ENCODE results near the gene RNF220.

Gene RNF220

GRCh38 chr1:44611866-44612265 lies 206.8 kb downstream of the RNF220 start:
- in situ Hi-C loops (cut with MboI; ENCODE audit: low pct_unique_long_range_greater_than_20kb, low sequenced_read_pairs, unreplicated experiment): no loop called here
- no peak for DNase-seq (ENCODE audit: low spot score)
- no peak for TF ChIP-seq CTCF (IDR thresholded peaks at IDR 0.05; ENCODE audit: extremely low read depth, insufficient read depth, missing control alignments)

GRCh38 chr1:44613941-44614340 lies 208.9 kb downstream of the RNF220 start:
- no peak for TF ChIP-seq CTCF (IDR thresholded peaks at IDR 0.05; ENCODE audit: extremely low read depth, insufficient read depth, missing control alignments)

GRCh38 chr1:44616284-44616990 lies 211.4 kb downstream of the RNF220 start:
- in situ Hi-C loops (cut with MboI; ENCODE audit: low pct_unique_long_range_greater_than_20kb, low sequenced_read_pairs, unreplicated experiment): no loop called here
- TF ChIP-seq CTCF (IDR thresholded peaks at IDR 0.05; ENCODE audit: extremely low read depth, insufficient read depth, missing control alignments): no peak
- no peak for DNase-seq (ENCODE audit: low spot score)

More at GRCh38 chr1:44613941-44614340, 208.9 kb downstream of the RNF220 start:
- no peak for DNase-seq (ENCODE audit: low spot score)
- in situ Hi-C loops (cut with MboI; ENCODE audit: low pct_unique_long_range_greater_than_20kb, low sequenced_read_pairs, unreplicated experiment): no loop called here

DNA sequence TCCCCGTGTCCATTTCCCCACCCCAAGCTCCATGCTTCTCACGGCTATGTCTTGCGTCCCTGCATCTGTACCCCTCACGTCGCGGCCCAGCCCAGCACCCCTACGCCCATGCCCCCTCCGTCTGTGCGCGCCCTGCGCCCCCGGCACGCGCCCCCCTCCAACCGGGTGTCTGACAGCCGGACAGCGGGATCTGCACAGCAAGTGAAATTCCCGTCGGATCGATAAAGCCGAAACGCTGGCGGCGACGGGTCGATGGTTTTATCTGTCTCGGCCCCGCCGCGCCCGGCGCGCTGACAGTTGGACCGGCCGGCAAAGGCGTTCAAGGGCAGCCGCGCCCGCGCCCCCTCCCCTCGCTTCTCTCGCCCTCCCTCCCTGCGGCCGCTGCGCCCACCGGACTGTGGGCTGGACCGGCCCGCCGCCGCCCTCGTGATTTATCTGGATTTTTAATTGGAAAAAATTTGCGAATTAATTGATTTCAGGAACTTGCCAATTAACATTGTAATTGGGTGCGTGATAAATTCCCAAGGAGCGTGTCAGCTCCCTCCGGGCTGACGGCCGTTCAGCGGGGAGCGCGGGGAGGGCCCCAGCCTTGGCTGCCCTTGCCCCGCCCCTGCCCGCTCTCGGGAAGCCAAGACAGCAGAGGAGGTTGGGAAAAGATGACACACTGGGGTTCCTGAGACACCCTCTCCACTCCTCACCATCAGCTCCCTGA lies 212.1 kb downstream of the RNF220 start:
- DNase-seq (ENCODE audit: low spot score): no peak
- in situ Hi-C loops (cut with MboI; ENCODE audit: low pct_unique_long_range_greater_than_20kb, low sequenced_read_pairs, unreplicated experiment): no loop called here
- TF ChIP-seq CTCF (IDR thresholded peaks at IDR 0.05; ENCODE audit: extremely low read depth, insufficient read depth, missing control alignments): no peak

DNA sequence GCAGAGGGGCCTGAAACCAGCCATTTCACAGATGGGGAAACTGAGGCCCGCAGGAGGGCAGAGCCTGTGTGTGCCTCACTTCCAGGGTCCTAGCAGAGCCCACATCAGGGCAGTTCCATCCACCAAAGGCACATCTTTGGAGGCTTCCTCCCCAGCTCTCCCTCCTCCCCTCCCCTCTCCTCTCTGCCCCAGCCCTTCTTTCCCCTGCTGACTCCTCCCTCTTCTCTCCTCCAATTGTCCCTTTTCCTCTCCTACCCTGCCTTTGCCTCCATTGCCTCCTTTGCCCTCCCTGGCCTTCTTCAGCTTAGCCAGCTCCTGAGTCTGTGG lies 212.6 kb downstream of the RNF220 start:
- in situ Hi-C loops (cut with MboI; ENCODE audit: low pct_unique_long_range_greater_than_20kb, low sequenced_read_pairs, unreplicated experiment): no loop called here
- DNase-seq (ENCODE audit: low spot score): no peak
- no peak for TF ChIP-seq CTCF (IDR thresholded peaks at IDR 0.05; ENCODE audit: extremely low read depth, insufficient read depth, missing control alignments)

GRCh38 chr1:44619261-44619900 lies 214.3 kb downstream of the RNF220 start:
- in situ Hi-C loops (cut with MboI; ENCODE audit: low pct_unique_long_range_greater_than_20kb, low sequenced_read_pairs, unreplicated experiment): no loop called here

More at GRCh38 chr1:44619261-44619900, 214.3 kb downstream of the RNF220 start:
- TF ChIP-seq CTCF (IDR thresholded peaks at IDR 0.05; ENCODE audit: extremely low read depth, insufficient read depth, missing control alignments): no peak
- no peak for DNase-seq (ENCODE audit: low spot score)

All from GM13977 (cell line).